HG03520 (cell line): ENCODE measurements around the gene RNF225.
"Not testable (repeated sequence)": the region's sequence is repeated elsewhere in the genome, so short reads cannot be mapped to it uniquely, and the experiment has no call there.

Source experiments
- ATAC-seq: cut with Tn5 transposase; IDR thresholded peaks from one replicate; pipeline ENCODE4 v1.9.1; 2021; ENCODE audit warnings: mild to moderate bottlenecking, moderate library complexity; ENCODE audit not compliant: unreplicated experiment

RNF225 gene

GRCh38 chr19:58386576-58387337 is 8.7 kb upstream of the RNF225 start, which contains the start of gene RPS5:
TSS of gene RPS5 (plus strand) at chr19:58387269. CDS start at chr19:58388138, 869 bp downstream.
- peak; percentile 89 for ATAC-seq

GRCh38 chr19:58387338-58388174 is 7.9 kb upstream of the RNF225 start:
- ATAC-seq = no peak

- no peak for ATAC-seq
These were observed 7.3 kb upstream of the RNF225 start for GRCh38 chr19:58388175-58388526.

- ATAC-seq = no peak
These were observed 2.3 kb upstream of the RNF225 start for GRCh38 chr19:58392945-58393724.

- no peak for ATAC-seq
These were observed 1.8 kb upstream of the RNF225 start for GRCh38 chr19:58393725-58394033.

GRCh38 chr19:58394821-58395219 is 636 bp upstream of the RNF225 start:
- no peak for ATAC-seq

GRCh38 chr19:58395979-58396627 is 647 bp downstream of the RNF225 start:
- no peak for ATAC-seq

GRCh38 chr19:58396691-58397532 is 1.5 kb downstream of the RNF225 start:
- no peak for ATAC-seq

- no peak for ATAC-seq
These were observed 2.1 kb downstream of the RNF225 start for GRCh38 chr19:58397533-58398037.

- ATAC-seq = no peak
These were observed 2.6 kb downstream of the RNF225 start for GRCh38 chr19:58398087-58398486.

- ATAC-seq = no peak
These were observed 3.1 kb downstream of the RNF225 start for GRCh38 chr19:58398545-58398944.

- no peak for ATAC-seq
These were observed 4.4 kb downstream of the RNF225 start for GRCh38 chr19:58399903-58400302.

- no peak for ATAC-seq
These were observed 5.0 kb downstream of the RNF225 start for GRCh38 chr19:58400316-58400915.

- peak; percentile 99 for ATAC-seq
These were observed 5.7 kb downstream of the RNF225 start for GRCh38 chr19:58400916-58401839.

- ATAC-seq = no peak
These were observed 6.5 kb downstream of the RNF225 start for GRCh38 chr19:58401840-58402421.

- not testable (repeated sequence) for ATAC-seq
These were observed 8.5 kb downstream of the RNF225 start for GRCh38 chr19:58403920-58404478.

GRCh38 chr19:58406818-58407657 is 11.6 kb downstream of the RNF225 start:
- ATAC-seq = no peak
